GM21717 (cell line): ENCODE measurements around the gene AHSA1.

ENCODE experiments used
- ATAC-seq: cut with Tn5 transposase; IDR thresholded peaks from one replicate; pipeline ENCODE4 v1.9.1; 2021; ENCODE audit warnings: mild to moderate bottlenecking, moderate library complexity; ENCODE audit not compliant: unreplicated experiment

The AHSA1 gene

GRCh38 chr14:77507762-77508161 is 49.9 kb downstream of the AHSA1 start:
- no peak for ATAC-seq

GRCh38 chr14:77508249-77508648 is 50.4 kb downstream of the AHSA1 start:
- ATAC-seq: no peak

- no peak for ATAC-seq
Measured at GRCh38 chr14:77508876-77509275, 51.0 kb downstream of the AHSA1 start.

GRCh38 chr14:77509366-77509765 is 51.5 kb downstream of the AHSA1 start:
- no peak for ATAC-seq

- ATAC-seq: no peak
Measured at GRCh38 chr14:77511486-77512162, 53.7 kb downstream of the AHSA1 start.

- ATAC-seq: no peak
Measured at GRCh38 chr14:77516126-77516525, 58.2 kb downstream of the AHSA1 start.
